Uterus (tissue), 4 donors: ENCODE measurements around the gene ADAMTS17. TPM values are rescaled to one million over a fixed set of nuclear protein-coding genes. Genes with fewer than 3 reads are reported as not detected.

Source experiments
- DNase-seq, 2 donors: peaks; one replicate each; pipeline ENCODE4 v3.0.0-alpha.2; 2019 to 2020
- H3K27ac ChIP-seq, 2 donors: fragments of 200-600 bp; sonication (generic); 1 replicate in 1 of 2; 2 replicates in 1 of 2; pipeline ENCODE4 v1.5.1; 2016 to 2018
- H3K27me3 ChIP-seq, 2 donors: fragments of 200-600 bp; sonication (generic); one replicate each; pipeline ENCODE4 v1.5.1; 2018 to 2019; ENCODE audit warnings: control low read depth in 1 of 2
- H3K36me3 ChIP-seq, 2 donors: fragments of 200-600 bp; sonication (generic); one replicate each; pipeline ENCODE4 v1.5.1; 2019; ENCODE audit warnings: control low read depth in 1 of 2
- H3K4me1 ChIP-seq, 2 donors: fragments of 200-600 bp; sonication (generic); one replicate each; pipeline ENCODE4 v1.5.1; 2018 to 2019; ENCODE audit warnings: control low read depth in 1 of 2
- H3K4me3 ChIP-seq, 2 donors: fragments of 200-600 bp; sonication (generic); 1 replicate in 1 of 2; 2 replicates in 1 of 2; pipeline ENCODE4 v1.5.1; 2018 to 2019; ENCODE audit warnings: mild to moderate bottlenecking in 1 of 2
- H3K9me3 ChIP-seq, 2 donors: fragments of 200-600 bp; sonication (generic); one replicate each; pipeline ENCODE4 v1.5.1; 2019; ENCODE audit warnings: control low read depth in 1 of 2
- CTCF ChIP-seq, 4 experiments: fragments of 200-600 bp in 2 of 4; fragments of 450-650 bp in 2 of 4; sonication (generic) in 2 of 4; IDR thresholded peaks; one replicate each; pipeline ENCODE4 v1.5.1; 2016 to 2019; ENCODE audit warnings: antibody characterized with exemption in 4 of 4, mild to moderate bottlenecking in 2 of 4, moderate library complexity in 1 of 4
- POLR2A ChIP-seq, 2 donors: fragments of 450-650 bp; IDR thresholded peaks; one replicate each; pipeline ENCODE4 v1.6.1; 2016; ENCODE audit warnings: antibody characterized with exemption in 2 of 2, mild to moderate bottlenecking in 1 of 2, moderate library complexity in 1 of 2
- intact Hi-C: fragments of 100-400 bp; cut with DNase I; formaldehyde crosslinking; loops from one replicate; pipeline ENCODE4 v1.15.1; 2023; ENCODE audit warnings: low total_unique reads
- total RNA-seq, 4 donors: library from RNA; depleted of rRNA in 3 of 4; stranded (reverse); fragments of >200 nt in 3 of 4; gene quantifications; one replicate each; pipeline versions ENCODE4 v1.1.0 to v1.2.4, GENCODE V29; 2014 to 2023
- donor health status: DM: yes; HTN: yes; CAD: no.

The ADAMTS17 gene
- total RNA-seq, 4 donors from 2014 or later, result 3.1 to 17.1 (median 8.1) TPM; not detected in 1

- no peaks in the 10 kb centered on the region for H3K27me3 ChIP-seq
- no peaks in the 10 kb centered on the region for H3K36me3 ChIP-seq
- no peaks in the 10 kb centered on the region for H3K9me3 ChIP-seq
- H3K27ac ChIP-seq, result no peak overlapping the region
- intact Hi-C loops, result no loop called here
- no peak for DNase-seq
- H3K4me3 ChIP-seq, result no peak overlapping the region
- TF ChIP-seq CTCF (IDR thresholded peaks at IDR 0.05) (no peak), POLR2A (IDR thresholded peaks at IDR 0.05) (no peak)
- no peaks in the 10 kb centered on the region for H3K4me1 ChIP-seq
Observed at GRCh38 chr15:99976000-99976399, 365.8 kb downstream of the ADAMTS17 start.

DNA sequence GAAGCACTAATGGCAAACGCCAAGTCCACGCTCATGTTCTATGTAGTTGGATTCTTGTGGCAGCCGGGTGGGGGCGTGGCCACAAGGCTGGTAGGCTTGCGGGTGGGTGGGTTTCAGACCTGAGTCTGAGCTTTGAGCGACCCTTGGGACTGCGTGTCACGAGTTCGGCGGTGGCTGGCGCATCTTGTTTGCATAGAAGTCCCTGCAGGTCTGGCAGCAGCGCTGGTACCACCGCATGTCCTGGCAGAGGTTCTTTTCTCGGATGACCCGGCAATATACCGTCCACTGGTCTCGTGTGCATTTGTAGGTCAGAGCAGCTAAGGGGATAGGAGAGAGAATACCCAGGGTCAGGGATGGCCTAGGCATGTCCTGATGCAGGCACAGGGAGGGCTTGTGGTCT lies 367.5 kb downstream of the ADAMTS17 start:
- H3K27ac ChIP-seq, result no peak overlapping the region
- no peak overlapping the region for H3K4me3 ChIP-seq
- no peaks in the 10 kb centered on the region for H3K4me1 ChIP-seq
- H3K9me3 ChIP-seq, result no peaks in the 10 kb centered on the region
- intact Hi-C loops, result no loop called here
- DNase-seq, result no peak
- H3K27me3 ChIP-seq, result no peaks in the 10 kb centered on the region
- no peaks in the 10 kb centered on the region for H3K36me3 ChIP-seq
- TF ChIP-seq POLR2A (IDR thresholded peaks at IDR 0.05) (no peak), CTCF (IDR thresholded peaks at IDR 0.05) (no peak)

DNA sequence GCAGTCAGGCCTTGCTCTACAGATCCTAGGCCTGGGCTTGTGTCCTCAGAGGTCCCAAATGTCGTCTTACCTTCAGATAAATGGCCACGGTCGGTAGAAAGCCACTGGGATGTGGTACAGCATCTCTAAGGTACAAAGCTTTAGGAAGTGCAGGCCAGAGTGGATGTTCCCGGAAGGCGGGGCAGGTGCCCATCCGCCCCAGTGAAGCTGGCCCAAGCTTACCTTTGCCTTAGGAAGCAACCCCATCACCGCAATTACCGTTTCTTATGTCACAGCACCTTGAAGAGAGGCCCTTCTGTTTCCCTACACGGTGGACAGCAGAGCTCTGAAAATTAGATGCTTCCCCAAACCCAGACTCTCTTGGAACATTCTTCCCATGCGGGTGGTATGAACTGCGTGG lies 368.4 kb downstream of the ADAMTS17 start:
- Histone ChIP-seq H3K27ac (no peak overlapping the region), H3K9me3 (no peaks in the 10 kb centered on the region), H3K27me3 (no peaks in the 10 kb centered on the region), H3K36me3 (no peaks in the 10 kb centered on the region), H3K4me3 (no peak overlapping the region), H3K4me1 (no peaks in the 10 kb centered on the region)
- DNase-seq, result no peak
- TF ChIP-seq POLR2A (IDR thresholded peaks at IDR 0.05) (no peak), CTCF (IDR thresholded peaks at IDR 0.05) (no peak)
- intact Hi-C loops, result no loop called here

DNA sequence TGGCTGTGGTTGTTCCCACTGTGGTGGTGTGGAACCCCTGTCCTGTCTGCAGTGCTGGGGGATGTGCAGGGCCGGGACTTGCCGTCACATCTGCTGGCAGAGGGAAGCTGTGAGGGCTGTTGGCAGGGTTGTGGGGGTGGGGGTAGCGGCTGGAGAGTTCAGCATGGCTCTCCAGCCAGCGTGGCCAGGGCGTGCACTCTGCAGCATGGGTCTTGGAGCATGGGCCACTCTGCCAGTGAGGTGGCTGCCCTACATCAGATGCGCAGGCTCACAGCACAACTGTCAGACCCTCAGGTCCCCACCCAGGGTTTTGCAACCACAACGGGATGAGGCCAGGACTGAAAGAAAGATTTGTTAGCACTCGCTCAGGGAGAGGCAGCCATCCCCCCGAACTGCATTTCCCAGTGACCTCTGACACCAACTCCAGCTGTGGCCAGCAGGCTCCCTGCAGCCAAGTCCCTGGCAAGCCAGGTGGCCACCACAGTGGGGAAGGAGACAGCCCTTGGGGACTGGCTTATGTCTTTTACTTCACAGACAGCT lies 370.8 kb downstream of the ADAMTS17 start:
- intact Hi-C loops, result no loop called here
- DNase-seq, result no peak
- H3K27me3 ChIP-seq, result no peaks in the 10 kb centered on the region
- H3K9me3 ChIP-seq, result no peaks in the 10 kb centered on the region
- H3K36me3 ChIP-seq, result no peaks in the 10 kb centered on the region
- no peak overlapping the region for H3K4me3 ChIP-seq
- TF ChIP-seq POLR2A (IDR thresholded peaks at IDR 0.05) (no peak), CTCF (IDR thresholded peaks at IDR 0.05) (no peak)
- no peak overlapping the region for H3K27ac ChIP-seq
- no peaks in the 10 kb centered on the region for H3K4me1 ChIP-seq

DNA sequence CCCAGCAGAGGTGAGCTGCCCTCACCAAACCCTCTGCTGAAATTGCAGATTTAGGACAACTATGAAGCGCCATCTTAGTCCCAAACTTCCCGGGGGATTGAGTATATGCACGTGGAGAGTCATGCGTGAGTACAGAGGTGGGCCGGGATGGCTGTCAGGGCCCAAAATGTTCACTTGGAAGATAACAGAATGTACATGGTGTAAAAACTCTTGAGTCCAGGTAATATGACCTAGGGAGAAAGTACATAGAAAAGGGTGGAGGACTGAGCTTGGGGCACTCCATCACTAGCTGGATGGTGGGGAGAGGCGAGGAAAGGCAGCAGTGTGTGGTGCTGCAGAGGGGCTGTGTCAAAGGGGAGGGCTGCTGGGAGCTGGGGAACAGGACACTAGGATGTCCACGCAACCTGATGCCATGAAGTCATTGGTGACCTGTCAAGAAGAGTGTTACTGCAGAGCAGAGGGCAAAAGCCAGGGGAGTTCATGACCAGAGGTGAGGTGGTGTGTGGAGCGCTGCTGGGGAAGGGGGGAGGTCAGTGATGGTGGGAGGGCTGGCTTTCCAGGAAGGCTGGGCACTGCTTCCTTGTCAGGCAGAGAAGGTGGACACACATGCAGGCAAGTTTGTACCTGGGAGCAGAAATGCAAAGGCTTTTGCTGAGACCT lies 372.4 kb downstream of the ADAMTS17 start:
- TF ChIP-seq POLR2A (IDR thresholded peaks at IDR 0.05), result no peak
- TF ChIP-seq CTCF (IDR thresholded peaks at IDR 0.05), result no peak
- intact Hi-C loops, result no loop called here

More for the DNA sequence above, 372.4 kb downstream of the ADAMTS17 start:
- Histone ChIP-seq H3K4me1 (no peaks in the 10 kb centered on the region), H3K9me3 (no peaks in the 10 kb centered on the region), H3K27me3 (no peaks in the 10 kb centered on the region), H3K27ac (no peak overlapping the region), H3K36me3 (no peaks in the 10 kb centered on the region), H3K4me3 (no peak overlapping the region)
- DNase-seq, result no peak
